HEK293 (cell line): Measurements from ENCODE around the gene HSPB6.

Source experiments
- ZBTB21 ChIP-seq: fragments of 450-650 bp; formaldehyde crosslinking; IDR thresholded peaks from 2 replicates; pipeline ENCODE4 v1.5.1; 2017; ENCODE audit warnings: missing biosample characterization, missing genetic modification characterization
- ZIC2 ChIP-seq: fragments of 450-650 bp; formaldehyde crosslinking; IDR thresholded peaks from 2 replicates; pipeline ENCODE4 v1.5.1; 2016; ENCODE audit warnings: missing biosample characterization, missing genetic modification characterization
- ZNF140 ChIP-seq: fragments of 450-650 bp; formaldehyde crosslinking; IDR thresholded peaks from 2 replicates; pipeline ENCODE4 v1.5.1; 2016; ENCODE audit warnings: missing biosample characterization, missing genetic modification characterization
- ZNF248 ChIP-seq: fragments of 450-650 bp; formaldehyde crosslinking; IDR thresholded peaks from 2 replicates; pipeline ENCODE4 v1.5.1; 2017; ENCODE audit warnings: missing biosample characterization, missing genetic modification characterization
- ZNF311 ChIP-seq: fragments of 450-650 bp; formaldehyde crosslinking; IDR thresholded peaks from 2 replicates; pipeline ENCODE4 v1.5.1; 2017; ENCODE audit warnings: missing biosample characterization, missing genetic modification characterization, borderline replicate concordance
- ZNF423 ChIP-seq: fragments of 450-650 bp; formaldehyde crosslinking; IDR thresholded peaks from 2 replicates; pipeline ENCODE4 v1.5.1; 2016; ENCODE audit warnings: missing biosample characterization, missing genetic modification characterization
- ZNF610 ChIP-seq: fragments of 450-650 bp; formaldehyde crosslinking; IDR thresholded peaks from 2 replicates; pipeline ENCODE4 v1.5.1; 2016; ENCODE audit warnings: missing biosample characterization, missing genetic modification characterization, borderline replicate concordance
- TF ChIP-seq, protein P1 (sequence below): fragments of 450-650 bp; formaldehyde crosslinking; IDR thresholded peaks from 2 replicates; pipeline ENCODE4 v1.5.1; 2016; ENCODE audit warnings: missing biosample characterization, missing genetic modification characterization
- TF ChIP-seq, protein P2 (sequence below): fragments of 450-650 bp; formaldehyde crosslinking; IDR thresholded peaks from 2 replicates; pipeline ENCODE4 v1.5.0; 2017; ENCODE audit warnings: missing biosample characterization, missing genetic modification characterization, borderline replicate concordance

DNA sequence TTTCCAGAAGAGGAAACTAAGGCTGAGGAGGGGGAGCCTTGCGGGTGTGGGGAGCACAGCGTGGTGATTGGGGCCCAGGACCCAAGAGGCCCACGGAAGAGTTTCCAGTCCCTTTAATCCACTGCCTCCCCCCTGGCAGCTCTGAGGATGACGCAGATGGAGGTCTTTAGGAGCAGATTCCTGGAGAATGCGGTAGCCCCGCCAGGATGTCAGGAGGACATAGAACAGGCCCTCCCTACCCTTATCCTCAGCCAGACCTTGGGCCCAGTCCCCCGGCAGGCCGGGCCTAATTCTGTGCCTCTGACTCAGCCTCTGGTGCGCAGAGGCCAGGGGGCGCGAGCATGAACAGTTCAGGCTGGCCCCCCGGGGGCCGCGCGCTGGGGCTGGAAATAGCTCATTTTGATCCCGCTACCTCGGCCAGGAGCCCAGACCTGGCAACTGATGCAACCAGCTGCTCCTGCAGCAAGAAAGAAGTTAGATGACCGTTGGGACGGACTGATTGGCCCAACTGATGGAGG, 461 bp upstream of the HSPB6 start:
- TF ChIP-seq ZNF311 (tag by site-specific recombination) (no peak), ZIC2 (tag by site-specific recombination) (peak; percentile 90), ZNF140 (no peak), ZBTB21 (tag by site-specific recombination) (peak; percentile 79), ZNF248 (tag by site-specific recombination) (no peak), ZNF610 (tag by site-specific recombination) (0 out of 2 replicates have a peak, but pooled peaks have one; percentile 33), ZNF423 (tag by site-specific recombination) (no peak; the same call in 1 of the 2 replicates)
- TF ChIP-seq, protein P1, sequence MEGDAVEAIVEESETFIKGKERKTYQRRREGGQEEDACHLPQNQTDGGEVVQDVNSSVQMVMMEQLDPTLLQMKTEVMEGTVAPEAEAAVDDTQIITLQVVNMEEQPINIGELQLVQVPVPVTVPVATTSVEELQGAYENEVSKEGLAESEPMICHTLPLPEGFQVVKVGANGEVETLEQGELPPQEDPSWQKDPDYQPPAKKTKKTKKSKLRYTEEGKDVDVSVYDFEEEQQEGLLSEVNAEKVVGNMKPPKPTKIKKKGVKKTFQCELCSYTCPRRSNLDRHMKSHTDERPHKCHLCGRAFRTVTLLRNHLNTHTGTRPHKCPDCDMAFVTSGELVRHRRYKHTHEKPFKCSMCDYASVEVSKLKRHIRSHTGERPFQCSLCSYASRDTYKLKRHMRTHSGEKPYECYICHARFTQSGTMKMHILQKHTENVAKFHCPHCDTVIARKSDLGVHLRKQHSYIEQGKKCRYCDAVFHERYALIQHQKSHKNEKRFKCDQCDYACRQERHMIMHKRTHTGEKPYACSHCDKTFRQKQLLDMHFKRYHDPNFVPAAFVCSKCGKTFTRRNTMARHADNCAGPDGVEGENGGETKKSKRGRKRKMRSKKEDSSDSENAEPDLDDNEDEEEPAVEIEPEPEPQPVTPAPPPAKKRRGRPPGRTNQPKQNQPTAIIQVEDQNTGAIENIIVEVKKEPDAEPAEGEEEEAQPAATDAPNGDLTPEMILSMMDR: peak; percentile 74
- TF ChIP-seq, protein P2, sequence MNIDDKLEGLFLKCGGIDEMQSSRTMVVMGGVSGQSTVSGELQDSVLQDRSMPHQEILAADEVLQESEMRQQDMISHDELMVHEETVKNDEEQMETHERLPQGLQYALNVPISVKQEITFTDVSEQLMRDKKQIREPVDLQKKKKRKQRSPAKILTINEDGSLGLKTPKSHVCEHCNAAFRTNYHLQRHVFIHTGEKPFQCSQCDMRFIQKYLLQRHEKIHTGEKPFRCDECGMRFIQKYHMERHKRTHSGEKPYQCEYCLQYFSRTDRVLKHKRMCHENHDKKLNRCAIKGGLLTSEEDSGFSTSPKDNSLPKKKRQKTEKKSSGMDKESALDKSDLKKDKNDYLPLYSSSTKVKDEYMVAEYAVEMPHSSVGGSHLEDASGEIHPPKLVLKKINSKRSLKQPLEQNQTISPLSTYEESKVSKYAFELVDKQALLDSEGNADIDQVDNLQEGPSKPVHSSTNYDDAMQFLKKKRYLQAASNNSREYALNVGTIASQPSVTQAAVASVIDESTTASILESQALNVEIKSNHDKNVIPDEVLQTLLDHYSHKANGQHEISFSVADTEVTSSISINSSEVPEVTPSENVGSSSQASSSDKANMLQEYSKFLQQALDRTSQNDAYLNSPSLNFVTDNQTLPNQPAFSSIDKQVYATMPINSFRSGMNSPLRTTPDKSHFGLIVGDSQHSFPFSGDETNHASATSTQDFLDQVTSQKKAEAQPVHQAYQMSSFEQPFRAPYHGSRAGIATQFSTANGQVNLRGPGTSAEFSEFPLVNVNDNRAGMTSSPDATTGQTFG (tag by site-specific recombination): no peak
